Measurements from ENCODE around the gene RPS16. TPM values are rescaled to one million over a fixed set of nuclear protein-coding genes. Genes with fewer than 3 reads are reported as not detected.

Gene RPS16
- total RNA-seq (2016; rRNA removed; fragmentation: Illumina TruSeq; extraction: Trizol), result 488 and 790 TPM in 2 replicates
- total RNA-seq (2016; cell fraction: cytosol; rRNA removed; fragmentation: Illumina TruSeq; extraction: Trizol; ENCODE audit: low read depth), result 875 and 1,100 TPM in 2 replicates
- 524 and 648 TPM in 2 replicates for total RNA-seq (2016; cell fraction: insoluble cytoplasmic fraction; rRNA removed; fragmentation: Illumina TruSeq; extraction: Trizol)
- total RNA-seq (2016; cell fraction: membrane; rRNA removed; fragmentation: Illumina TruSeq; extraction: Trizol), result 1,389 and 1,434 TPM in 2 replicates
- total RNA-seq (2016; cell fraction: nucleus; rRNA removed; fragmentation: Illumina TruSeq; extraction: Trizol), result 216 and 289 TPM in 2 replicates
- polyA plus RNA-seq (2011; rRNA removed), result 2,583 and 2,596 TPM in 2 replicates
- 6,196 and 9,335 TPM in 2 replicates for polyA plus RNA-seq (2011; cell fraction: cytosol; rRNA removed)
- polyA plus RNA-seq (2011; cell fraction: nucleus; rRNA removed), result 2,074 and 2,083 TPM in 2 replicates
- 3,042 and 3,601 TPM in 2 replicates for polyA plus RNA-seq (2012)
- 3,994 and 4,562 TPM in 2 replicates for polyA plus RNA-seq (2016; cell fraction: cytosol; fragmentation: Illumina TruSeq; extraction: Trizol; ENCODE audit: low read depth)
- 2,744 and 2,812 TPM in 2 replicates for polyA plus RNA-seq (2016; cell fraction: insoluble cytoplasmic fraction; fragmentation: Illumina TruSeq; extraction: Trizol; ENCODE audit: low read depth)
- polyA plus RNA-seq (2016; cell fraction: membrane; fragmentation: Illumina TruSeq; extraction: Trizol; ENCODE audit: low read depth), result 5,655 and 5,989 TPM in 2 replicates
- 1,642 and 1,701 TPM in 2 replicates for polyA plus RNA-seq (2016; cell fraction: nucleus; fragmentation: Illumina TruSeq; extraction: Trizol; ENCODE audit: insufficient read depth, low read depth)
- polyA minus RNA-seq (2011; rRNA and poly(A)+ RNA removed; ENCODE audit: low replicate concordance), result 2,434 and 2,985 TPM in 2 replicates
- 1,333 and 1,373 TPM in 2 replicates for polyA minus RNA-seq (2011; cell fraction: cytosol; rRNA and poly(A)+ RNA removed)
- 311 and 415 TPM in 2 replicates for polyA minus RNA-seq (2011; cell fraction: nucleus; rRNA and poly(A)+ RNA removed)
- percentile 100 among the genes with signal in this experiment for Bru-seq, nascent RNA
- percentile 99 among the genes with signal in this experiment for BruChase-seq, experiment 1, labeled RNA remaining after a 6-hour chase
- BruChase-seq, experiment 2, labeled RNA remaining after a 2-hour chase, result percentile 99 among the genes with signal in this experiment
- long read RNA-seq, experiment 1, transcript RPS16-201 (5 exons, 560 nt), result major isoform, 1,714 of 1,791 reads
- long read RNA-seq, experiment 1, transcript RPS16-207 (5 exons, 492 nt), result minor isoform, 16 of 1,791 reads
- long read RNA-seq, experiment 1, partial matches to known transcripts, result 36 of 1,791 reads
- long read RNA-seq, experiment 1, other reads (novel, unspliced or antisense), result 23 of 1,791 reads
- long read RNA-seq, experiment 2, transcript RPS16-203 (2 exons, 1,035 nt), result minor isoform, 12 of 3,967 reads
- long read RNA-seq, experiment 2, transcript RPS16-201 (5 exons, 560 nt), result major isoform, 3,654 of 3,967 reads
- long read RNA-seq, experiment 2, transcript RPS16-207 (5 exons, 492 nt), result minor isoform, 44 of 3,967 reads
- long read RNA-seq, experiment 2, partial matches to known transcripts, result 115 of 3,967 reads
- long read RNA-seq, experiment 2, other reads (novel, unspliced or antisense), result 137 of 3,967 reads

- no TSS peak for BruUV-seq (replicated peaks)
- under 1% methylated on average over 38 of the region's 61 CpGs for WGBS (ENCODE audit: low lambda C conversion rate)
- no peak within 1 kb of the TSS for H2AFZ ChIP-seq (ENCODE audit: low read length)
- no peaks in the 10 kb centered on the region; a peak in 1 of 5 replicates for H3K27me3 ChIP-seq (ENCODE audit: control insufficient read depth in 1 of 2, insufficient read depth in 2 of 2, low read length in 2 of 2)
- POLR2A ChIA-PET, result interaction anchor here (0.6 to 1.8 kb wide), 41 partner anchors 9 to 535 kb away, joined by 3 to 78 read pairs (median 5); partner anchors contain the start of genes EID2, EID2B, FBL and MED29
- H3K4me1 ChIP-seq (ENCODE audit: insufficient read depth, low read length), result peaks cover 76% of the 10 kb centered on the region
- H3K36me3 ChIP-seq (replicated peaks in 1 of 2; ENCODE audit: control insufficient read depth in 1 of 2, insufficient read depth in 2 of 2, low read length in 2 of 2), result peaks cover 11 to 26% of the 10 kb centered on the region in 2 experiments
- DNase-seq (ENCODE audit: low spot score), result peak; percentile 94
- peak within 1 kb of the TSS; percentile 95 for H3K4me2 ChIP-seq (ENCODE audit: low read depth, low read length)
- peak; percentile 42 for FAIRE-seq
- CTCF ChIA-PET (ENCODE audit: low intra/inter-chr PET ratio, low total read pairs), result no interaction called here
- peak within 1 kb of the TSS; percentile 88 for H3K27ac ChIP-seq (ENCODE audit: extremely low read length, insufficient read depth, low read length)
- H3K4me3 ChIP-seq (replicated peaks in 1 of 3; ENCODE audit: insufficient read depth in 1 of 3, low read depth in 2 of 3, low read length in 3 of 3), result peak within 1 kb of the TSS; percentile 91 to 100 (median 99)
- peak; percentile 89 for ATAC-seq
- in situ Hi-C loops (cut with HindIII; ENCODE audit: extremely low pct_ligation_motif_present, low pct_unique_long_range_greater_than_20kb) (no loop called here), intact Hi-C loops (cut with micrococcal nuclease; ENCODE audit: unreplicated experiment) (no loop called here)
- no peaks in the 10 kb centered on the region for H3K9me3 ChIP-seq (ENCODE audit: low read length)
- H3K9ac ChIP-seq (ENCODE audit: insufficient read depth, low read depth, low read length), result peak within 1 kb of the TSS; percentile 99
- peaks cover 24% of the 10 kb centered on the region for H3K79me2 ChIP-seq (ENCODE audit: insufficient read depth, low read length)
- peaks cover 29% of the 10 kb centered on the region for H4K20me1 ChIP-seq (ENCODE audit: insufficient read depth, low read length)
- TF ChIP-seq ZBTB46 (CRISPR knock-in tag; IDR thresholded peaks at IDR 0.05; ENCODE audit: borderline replicate concordance) (peak; percentile 93; the same call in 1 of the 2 replicates), TRIM24 (CRISPR knock-in tag; IDR thresholded peaks at IDR 0.05) (no peak), ZBTB25 (CRISPR knock-in tag; IDR thresholded peaks at IDR 0.05) (peak; percentile 97), NR0B2 (CRISPR knock-in tag; IDR thresholded peaks at IDR 0.05) (peak; percentile 85; the same call in 1 of the 2 replicates), ZNF414 (CRISPR knock-in tag; IDR thresholded peaks at IDR 0.05) (peak; percentile 52; the same call in 1 of the 2 replicates), KLF16 (CRISPR knock-in tag; IDR thresholded peaks at IDR 0.05) (peak in 1 of 2 experiments; percentile 62; a peak in 1 of 4 replicates)
Measured at GRCh38 chr19:39435499-39436349, at the start of gene RPS16. Gene RPS16 (minus strand): TSS chr19:39435949. CDS start chr19:39435895, 54 bp downstream.

Measured in HepG2 (cell line).